ENCODE measurements around the gene SENP1.
A peak's percentile ranks its signal among the peaks of the same experiment; 100 is the strongest.

The SENP1 gene

GRCh38 chr12:48110691-48111311, 4.9 kb upstream of the SENP1 start:
- no peak for DNase-seq

- DNase-seq: no peak
Observed at GRCh38 chr12:48109424-48109823, 3.5 kb upstream of the SENP1 start.

- no peak for DNase-seq
Observed at GRCh38 chr12:48106681-48107613, 1.1 kb upstream of the SENP1 start.

- DNase-seq: peak; percentile 32 to 40
Observed at GRCh38 chr12:48105321-48105866, 485 bp downstream of the SENP1 start.

GRCh38 chr12:48104531-48104930, 1.3 kb downstream of the SENP1 start:
- no peak for DNase-seq

GRCh38 chr12:48092611-48093010, 13.3 kb downstream of the SENP1 start:
- no peak for DNase-seq

GRCh38 chr12:48086327-48086726, 19.6 kb downstream of the SENP1 start:
- DNase-seq: no peak

GRCh38 chr12:48084841-48085460, 20.9 kb downstream of the SENP1 start:
- no peak for DNase-seq

GRCh38 chr12:48084066-48084465, 21.8 kb downstream of the SENP1 start:
- DNase-seq: no peak

- DNase-seq: no peak
Observed at GRCh38 chr12:48080821-48081220, 25.1 kb downstream of the SENP1 start.

- DNase-seq: no peak
Observed at GRCh38 chr12:48080285-48080684, 25.6 kb downstream of the SENP1 start.

GRCh38 chr12:48078901-48079300, 27.0 kb downstream of the SENP1 start:
- no peak for DNase-seq

GRCh38 chr12:48077111-48077510, 28.8 kb downstream of the SENP1 start:
- no peak for DNase-seq

GRCh38 chr12:48075832-48076231, 30.0 kb downstream of the SENP1 start:
- DNase-seq: no peak

GRCh38 chr12:48074266-48074665, 31.6 kb downstream of the SENP1 start:
- DNase-seq: no peak

GRCh38 chr12:48072266-48072665, 33.6 kb downstream of the SENP1 start:
- DNase-seq: no peak

GRCh38 chr12:48071808-48072207, 34.1 kb downstream of the SENP1 start:
- DNase-seq: no peak

- DNase-seq: no peak
Observed at GRCh38 chr12:48070731-48071130, 35.1 kb downstream of the SENP1 start.

- no peak for DNase-seq
Observed at GRCh38 chr12:48070033-48070432, 35.8 kb downstream of the SENP1 start.

GRCh38 chr12:48069241-48069640, 36.6 kb downstream of the SENP1 start:
- DNase-seq: no peak

- DNase-seq: no peak
Observed at GRCh38 chr12:48068457-48068856, 37.4 kb downstream of the SENP1 start.

GRCh38 chr12:48067250-48067938, 38.5 kb downstream of the SENP1 start:
- no peak for DNase-seq

GRCh38 chr12:48065041-48065440, 40.8 kb downstream of the SENP1 start:
- no peak for DNase-seq
